ENCODE data around the gene CD81.
"Not testable (repeated sequence)": the region's sequence is repeated elsewhere in the genome, so short reads cannot be mapped to it uniquely, and the experiment has no call there.

The CD81 gene

GRCh38 chr11:2376751-2377451 is at the start of gene CD81:
Gene CD81, plus strand, starts transcription at chr11:2377310. Its CDS starts 240 bp downstream, at chr11:2377550.
- DNase-seq = no peak

- DNase-seq = no peak
These were observed 49.1 kb upstream of the CD81 start for GRCh38 chr11:2328021-2328420.

- no peak for DNase-seq
These were observed 48.3 kb upstream of the CD81 start for GRCh38 chr11:2328656-2329354.

- DNase-seq = no peak
These were observed 47.6 kb upstream of the CD81 start for GRCh38 chr11:2329551-2329950.

GRCh38 chr11:2330696-2331095 is 46.4 kb upstream of the CD81 start:
- DNase-seq = no peak

- no peak for DNase-seq
These were observed 45.7 kb upstream of the CD81 start for GRCh38 chr11:2331404-2331803.

GRCh38 chr11:2332569-2332968 is 44.5 kb upstream of the CD81 start:
- DNase-seq = not testable (repeated sequence)

GRCh38 chr11:2333486-2334205 is 43.5 kb upstream of the CD81 start:
- not testable (repeated sequence) for DNase-seq

GRCh38 chr11:2335286-2335685 is 41.8 kb upstream of the CD81 start:
- not testable (repeated sequence) for DNase-seq

- DNase-seq = not testable (repeated sequence)
These were observed 38.4 kb upstream of the CD81 start for GRCh38 chr11:2338760-2339159.

- no peak for DNase-seq
These were observed 34.6 kb upstream of the CD81 start for GRCh38 chr11:2342557-2342956.

- no peak for DNase-seq
These were observed 34.1 kb upstream of the CD81 start for GRCh38 chr11:2342981-2343380.

- no peak for DNase-seq
These were observed 33.6 kb upstream of the CD81 start for GRCh38 chr11:2343502-2343901.

- no peak for DNase-seq
These were observed 32.1 kb upstream of the CD81 start for GRCh38 chr11:2345050-2345449.

GRCh38 chr11:2346014-2346413 is 31.1 kb upstream of the CD81 start:
- DNase-seq = no peak

GRCh38 chr11:2346586-2347307 is 30.4 kb upstream of the CD81 start:
- DNase-seq = no peak

- no peak for DNase-seq
These were observed 29.7 kb upstream of the CD81 start for GRCh38 chr11:2347308-2347830.

GRCh38 chr11:2348986-2349385 is 28.1 kb upstream of the CD81 start:
- no peak for DNase-seq

- no peak for DNase-seq
These were observed 25.4 kb upstream of the CD81 start for GRCh38 chr11:2351701-2352100.

GRCh38 chr11:2352420-2352819 is 24.7 kb upstream of the CD81 start:
- DNase-seq = no peak

GRCh38 chr11:2355000-2355644 is 22.0 kb upstream of the CD81 start:
- DNase-seq = no peak

GRCh38 chr11:2357246-2357645 is 19.9 kb upstream of the CD81 start:
- no peak for DNase-seq
